HepG2 (cell line): Measurements from ENCODE around the gene COA7. TPM values are rescaled to one million over a fixed set of nuclear protein-coding genes. Genes with fewer than 3 reads are reported as not detected.
A peak's percentile ranks its signal among the peaks of the same experiment; 100 is the strongest.

Experiments
- AGO1 ChIP-seq: fragments of 200-400 bp; formaldehyde crosslinking; IDR thresholded peaks from 2 replicates; pipeline ENCODE4 v1.6.1; 2017; ENCODE audit warnings: mild to moderate bottlenecking, low read depth, low read length, moderate library complexity; ENCODE audit not compliant: poor library complexity, severe bottlenecking
- BCL6 ChIP-seq: IDR thresholded peaks from 2 replicates; pipeline ENCODE4 v1.6.1; 2016; ENCODE audit warnings: missing genetic modification reagents, missing compliant biosample characterization
- FOXM1 ChIP-seq: sonication (generic); formaldehyde crosslinking; IDR thresholded peaks from 2 replicates; pipeline ENCODE4 v1.5.0; 2020; ENCODE audit warnings: missing genetic modification reagents
- GATA4 ChIP-seq: sonication (generic); IDR thresholded peaks from 2 replicates; pipeline ENCODE4 v1.6.1; 2016; ENCODE audit warnings: antibody characterized with exemption, low read depth, borderline replicate concordance
- HNRNPK ChIP-seq: fragments of 200-400 bp; formaldehyde crosslinking; IDR thresholded peaks from 2 replicates; pipeline ENCODE4 v1.6.1; 2018; ENCODE audit warnings: low read length, low read depth, moderate library complexity, mild to moderate bottlenecking; ENCODE audit not compliant: poor library complexity, severe bottlenecking
- NCOA1 ChIP-seq: sonication (generic); formaldehyde crosslinking; IDR thresholded peaks from 2 replicates; pipeline ENCODE4 v1.9.0; 2021; ENCODE audit warnings: missing genetic modification reagents
- RARA ChIP-seq: IDR thresholded peaks from 2 replicates; pipeline ENCODE4 v1.6.1; 2016; ENCODE audit warnings: missing genetic modification reagents, missing compliant biosample characterization
- ZNF441 ChIP-seq: sonication (generic); formaldehyde crosslinking; IDR thresholded peaks from 2 replicates; pipeline ENCODE4 v1.7.0; 2021; ENCODE audit warnings: missing genetic modification reagents, borderline replicate concordance
- ZNF484 ChIP-seq: sonication (generic); formaldehyde crosslinking; IDR thresholded peaks from 2 replicates; pipeline ENCODE4 v1.5.1; 2020; ENCODE audit warnings: mild to moderate bottlenecking, low read depth, missing genetic modification reagents, borderline replicate concordance
- polyA plus RNA-seq, 8 experiments: library from polyadenylated mRNA; depleted of rRNA in 3 of 8; stranded (reverse) in 7 of 8; unstranded in 1 of 8; fragments of >200 nt; fragmentation: Illumina TruSeq in 4 of 8; extraction: Trizol in 4 of 8; gene quantifications; 2 replicates each; pipeline versions ENCODE4 v1.2.1 to v1.2.3, GENCODE V29; 2011 to 2016; ENCODE audit warnings: low read depth in 4 of 8, missing spikeins in 1 of 8, mixed read lengths in 1 of 8; ENCODE audit not compliant: insufficient read depth in 1 of 8
- total RNA-seq, 5 experiments: library from RNA; depleted of rRNA; stranded (reverse); fragments of >200 nt; fragmentation: Illumina TruSeq; extraction: Trizol; gene quantifications; 2 replicates each; pipeline ENCODE4 v1.2.3, GENCODE V29; 2016; ENCODE audit warnings: low read depth in 1 of 5
- TF ChIP-seq, protein P1 (sequence below): sonication (generic); formaldehyde crosslinking; IDR thresholded peaks from 2 replicates; pipeline ENCODE4 v1.9.0; 2021; ENCODE audit warnings: missing genetic modification reagents, mild to moderate bottlenecking, borderline replicate concordance
- TF ChIP-seq, protein P2 (sequence below): sonication (generic); formaldehyde crosslinking; IDR thresholded peaks from 2 replicates; pipeline ENCODE4 v1.4.0; 2020; ENCODE audit warnings: missing genetic modification reagents
- TF ChIP-seq, protein P3 (sequence below), 2 experiments: fragments of 450-650 bp in 1 of 2; sonication (generic) in 1 of 2; formaldehyde crosslinking; IDR thresholded peaks; 2 replicates each; pipeline versions ENCODE4 v1.5.0 to v1.8.0; 2020 to 2022; ENCODE audit warnings: mild to moderate bottlenecking in 1 of 2, missing genetic modification reagents in 1 of 2
- TF ChIP-seq, protein P4 (sequence below): sonication (generic); formaldehyde crosslinking; IDR thresholded peaks from 2 replicates; pipeline ENCODE4 v1.9.0; 2021; ENCODE audit warnings: missing genetic modification reagents, mild to moderate bottlenecking, borderline replicate concordance
- TF ChIP-seq, protein P5 (sequence below): sonication (generic); formaldehyde crosslinking; conservative IDR thresholded peaks from 2 replicates; pipeline ENCODE4 v1.4.0; 2020; ENCODE audit warnings: mild to moderate bottlenecking, missing genetic modification reagents, moderate library complexity
- TF ChIP-seq, protein P6 (sequence below): IDR thresholded peaks from 2 replicates; pipeline ENCODE4 v1.6.1; 2016; ENCODE audit warnings: low read depth, borderline replicate concordance

The COA7 gene
- total and polyA plus RNA-seq, 2 of the 13 experiments (the other 11 are each of a cell fraction or from before 2014, with no cell fraction given): 12.3 to 30.4 TPM

DNA sequence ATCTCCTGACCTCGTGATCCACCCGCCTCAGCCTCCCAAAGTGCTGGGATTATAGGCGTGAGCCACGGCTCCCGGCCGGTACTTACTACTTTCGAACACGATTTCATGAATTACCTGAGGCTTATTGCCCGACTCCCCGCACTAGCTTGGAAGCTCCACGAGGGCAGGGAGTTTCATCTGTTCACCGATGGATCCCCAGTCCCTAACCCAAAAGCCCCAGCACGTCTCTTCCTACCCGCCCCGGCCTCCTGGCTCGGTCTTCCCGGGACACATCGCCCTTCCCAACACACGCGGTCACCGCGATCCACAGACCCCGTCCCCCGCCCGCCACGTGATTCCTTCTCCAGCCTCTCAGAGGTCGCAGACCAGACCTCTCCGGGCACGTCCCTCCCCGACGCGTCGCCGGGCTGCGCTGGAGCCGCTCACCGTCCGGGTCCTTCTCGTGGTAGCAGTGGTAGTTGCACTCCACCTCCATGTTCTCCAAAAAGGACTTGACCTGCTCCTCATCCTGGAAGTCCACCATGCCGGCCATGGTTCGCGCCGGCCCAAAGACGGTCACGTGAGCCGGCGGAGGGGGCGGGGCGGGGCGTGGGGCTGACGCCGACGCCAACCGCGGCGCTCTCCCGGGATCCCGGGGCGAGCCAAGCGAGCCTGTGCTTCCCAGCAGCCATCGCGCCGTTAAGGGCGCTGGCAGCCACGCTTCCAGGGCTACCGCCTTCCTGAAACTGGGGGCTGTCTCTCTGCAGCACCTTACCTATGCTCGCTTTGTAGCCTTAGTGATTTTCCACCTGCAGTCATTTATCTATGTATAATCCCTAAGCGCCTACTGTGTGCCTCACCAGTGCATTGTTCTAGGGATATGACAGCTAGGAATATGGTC, at the start of gene COA7 (continued):
- peak; percentile 84; the same call in 1 of the 2 replicates for TF ChIP-seq ZNF441 (CRISPR knock-in tag)
- TF ChIP-seq, protein P1, sequence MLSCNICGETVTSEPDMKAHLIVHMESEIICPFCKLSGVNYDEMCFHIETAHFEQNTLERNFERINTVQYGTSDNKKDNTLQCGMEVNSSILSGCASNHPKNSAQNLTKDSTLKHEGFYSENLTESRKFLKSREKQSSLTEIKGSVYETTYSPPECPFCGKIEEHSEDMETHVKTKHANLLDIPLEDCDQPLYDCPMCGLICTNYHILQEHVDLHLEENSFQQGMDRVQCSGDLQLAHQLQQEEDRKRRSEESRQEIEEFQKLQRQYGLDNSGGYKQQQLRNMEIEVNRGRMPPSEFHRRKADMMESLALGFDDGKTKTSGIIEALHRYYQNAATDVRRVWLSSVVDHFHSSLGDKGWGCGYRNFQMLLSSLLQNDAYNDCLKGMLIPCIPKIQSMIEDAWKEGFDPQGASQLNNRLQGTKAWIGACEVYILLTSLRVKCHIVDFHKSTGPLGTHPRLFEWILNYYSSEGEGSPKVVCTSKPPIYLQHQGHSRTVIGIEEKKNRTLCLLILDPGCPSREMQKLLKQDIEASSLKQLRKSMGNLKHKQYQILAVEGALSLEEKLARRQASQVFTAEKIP (CRISPR knock-in tag): no peak
- TF ChIP-seq FOXM1 (CRISPR knock-in tag): no peak
- peak; percentile 22; the same call in 1 of the 2 replicates for TF ChIP-seq ZNF484
- no peak for TF ChIP-seq GATA4
- TF ChIP-seq, protein P2, sequence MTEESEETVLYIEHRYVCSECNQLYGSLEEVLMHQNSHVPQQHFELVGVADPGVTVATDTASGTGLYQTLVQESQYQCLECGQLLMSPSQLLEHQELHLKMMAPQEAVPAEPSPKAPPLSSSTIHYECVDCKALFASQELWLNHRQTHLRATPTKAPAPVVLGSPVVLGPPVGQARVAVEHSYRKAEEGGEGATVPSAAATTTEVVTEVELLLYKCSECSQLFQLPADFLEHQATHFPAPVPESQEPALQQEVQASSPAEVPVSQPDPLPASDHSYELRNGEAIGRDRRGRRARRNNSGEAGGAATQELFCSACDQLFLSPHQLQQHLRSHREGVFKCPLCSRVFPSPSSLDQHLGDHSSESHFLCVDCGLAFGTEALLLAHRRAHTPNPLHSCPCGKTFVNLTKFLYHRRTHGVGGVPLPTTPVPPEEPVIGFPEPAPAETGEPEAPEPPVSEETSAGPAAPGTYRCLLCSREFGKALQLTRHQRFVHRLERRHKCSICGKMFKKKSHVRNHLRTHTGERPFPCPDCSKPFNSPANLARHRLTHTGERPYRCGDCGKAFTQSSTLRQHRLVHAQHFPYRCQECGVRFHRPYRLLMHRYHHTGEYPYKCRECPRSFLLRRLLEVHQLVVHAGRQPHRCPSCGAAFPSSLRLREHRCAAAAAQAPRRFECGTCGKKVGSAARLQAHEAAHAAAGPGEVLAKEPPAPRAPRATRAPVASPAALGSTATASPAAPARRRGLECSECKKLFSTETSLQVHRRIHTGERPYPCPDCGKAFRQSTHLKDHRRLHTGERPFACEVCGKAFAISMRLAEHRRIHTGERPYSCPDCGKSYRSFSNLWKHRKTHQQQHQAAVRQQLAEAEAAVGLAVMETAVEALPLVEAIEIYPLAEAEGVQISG: peak; percentile 80
- no peak for TF ChIP-seq NCOA1
- TF ChIP-seq, protein P3, sequence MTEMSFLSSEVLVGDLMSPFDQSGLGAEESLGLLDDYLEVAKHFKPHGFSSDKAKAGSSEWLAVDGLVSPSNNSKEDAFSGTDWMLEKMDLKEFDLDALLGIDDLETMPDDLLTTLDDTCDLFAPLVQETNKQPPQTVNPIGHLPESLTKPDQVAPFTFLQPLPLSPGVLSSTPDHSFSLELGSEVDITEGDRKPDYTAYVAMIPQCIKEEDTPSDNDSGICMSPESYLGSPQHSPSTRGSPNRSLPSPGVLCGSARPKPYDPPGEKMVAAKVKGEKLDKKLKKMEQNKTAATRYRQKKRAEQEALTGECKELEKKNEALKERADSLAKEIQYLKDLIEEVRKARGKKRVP (CRISPR knock-in tag; IDR thresholded peaks at IDR 0.05): peak in 1 of 2 experiments; percentile 53; a peak in 1 of 4 replicates
- peak; percentile 15; the same call in 1 of the 2 replicates for TF ChIP-seq RARA (CRISPR knock-in tag)
- no peak; the same call in 1 of the 2 replicates for TF ChIP-seq BCL6 (CRISPR knock-in tag)
- TF ChIP-seq AGO1: peak; percentile 50
- peak; percentile 36 for TF ChIP-seq HNRNPK
- TF ChIP-seq, protein P4, sequence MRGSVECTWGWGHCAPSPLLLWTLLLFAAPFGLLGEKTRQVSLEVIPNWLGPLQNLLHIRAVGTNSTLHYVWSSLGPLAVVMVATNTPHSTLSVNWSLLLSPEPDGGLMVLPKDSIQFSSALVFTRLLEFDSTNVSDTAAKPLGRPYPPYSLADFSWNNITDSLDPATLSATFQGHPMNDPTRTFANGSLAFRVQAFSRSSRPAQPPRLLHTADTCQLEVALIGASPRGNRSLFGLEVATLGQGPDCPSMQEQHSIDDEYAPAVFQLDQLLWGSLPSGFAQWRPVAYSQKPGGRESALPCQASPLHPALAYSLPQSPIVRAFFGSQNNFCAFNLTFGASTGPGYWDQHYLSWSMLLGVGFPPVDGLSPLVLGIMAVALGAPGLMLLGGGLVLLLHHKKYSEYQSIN (CRISPR knock-in tag): no peak
- TF ChIP-seq, protein P5, sequence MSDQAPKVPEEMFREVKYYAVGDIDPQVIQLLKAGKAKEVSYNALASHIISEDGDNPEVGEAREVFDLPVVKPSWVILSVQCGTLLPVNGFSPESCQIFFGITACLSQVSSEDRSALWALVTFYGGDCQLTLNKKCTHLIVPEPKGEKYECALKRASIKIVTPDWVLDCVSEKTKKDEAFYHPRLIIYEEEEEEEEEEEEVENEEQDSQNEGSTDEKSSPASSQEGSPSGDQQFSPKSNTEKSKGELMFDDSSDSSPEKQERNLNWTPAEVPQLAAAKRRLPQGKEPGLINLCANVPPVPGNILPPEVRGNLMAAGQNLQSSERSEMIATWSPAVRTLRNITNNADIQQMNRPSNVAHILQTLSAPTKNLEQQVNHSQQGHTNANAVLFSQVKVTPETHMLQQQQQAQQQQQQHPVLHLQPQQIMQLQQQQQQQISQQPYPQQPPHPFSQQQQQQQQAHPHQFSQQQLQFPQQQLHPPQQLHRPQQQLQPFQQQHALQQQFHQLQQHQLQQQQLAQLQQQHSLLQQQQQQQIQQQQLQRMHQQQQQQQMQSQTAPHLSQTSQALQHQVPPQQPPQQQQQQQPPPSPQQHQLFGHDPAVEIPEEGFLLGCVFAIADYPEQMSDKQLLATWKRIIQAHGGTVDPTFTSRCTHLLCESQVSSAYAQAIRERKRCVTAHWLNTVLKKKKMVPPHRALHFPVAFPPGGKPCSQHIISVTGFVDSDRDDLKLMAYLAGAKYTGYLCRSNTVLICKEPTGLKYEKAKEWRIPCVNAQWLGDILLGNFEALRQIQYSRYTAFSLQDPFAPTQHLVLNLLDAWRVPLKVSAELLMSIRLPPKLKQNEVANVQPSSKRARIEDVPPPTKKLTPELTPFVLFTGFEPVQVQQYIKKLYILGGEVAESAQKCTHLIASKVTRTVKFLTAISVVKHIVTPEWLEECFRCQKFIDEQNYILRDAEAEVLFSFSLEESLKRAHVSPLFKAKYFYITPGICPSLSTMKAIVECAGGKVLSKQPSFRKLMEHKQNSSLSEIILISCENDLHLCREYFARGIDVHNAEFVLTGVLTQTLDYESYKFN: peak; percentile 53; the same call in 1 of the 2 replicates
- TF ChIP-seq, protein P6, sequence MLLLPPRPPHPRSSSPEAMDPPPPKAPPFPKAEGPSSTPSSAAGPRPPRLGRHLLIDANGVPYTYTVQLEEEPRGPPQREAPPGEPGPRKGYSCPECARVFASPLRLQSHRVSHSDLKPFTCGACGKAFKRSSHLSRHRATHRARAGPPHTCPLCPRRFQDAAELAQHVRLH (CRISPR knock-in tag): 0 out of 2 replicates have a peak, but pooled peaks have one; percentile 68
